NCI-H2171 treated with DMSO at 0.1 percent for 48 hours (cell line): ENCODE results near the gene MGAT4A.
"Not testable (repeated sequence)": the region's sequence is repeated elsewhere in the genome, so short reads cannot be mapped to it uniquely, and the experiment has no call there.

ENCODE experiments used
- DNase-seq: peaks from one replicate; lab custom pipeline; 2025; lab: John Stamatoyannopoulos, UW

The MGAT4A gene

GRCh38 chr2:98730053-98730706 lies 752 bp downstream of the MGAT4A start:
- DNase-seq: peak; percentile 55

DNA sequence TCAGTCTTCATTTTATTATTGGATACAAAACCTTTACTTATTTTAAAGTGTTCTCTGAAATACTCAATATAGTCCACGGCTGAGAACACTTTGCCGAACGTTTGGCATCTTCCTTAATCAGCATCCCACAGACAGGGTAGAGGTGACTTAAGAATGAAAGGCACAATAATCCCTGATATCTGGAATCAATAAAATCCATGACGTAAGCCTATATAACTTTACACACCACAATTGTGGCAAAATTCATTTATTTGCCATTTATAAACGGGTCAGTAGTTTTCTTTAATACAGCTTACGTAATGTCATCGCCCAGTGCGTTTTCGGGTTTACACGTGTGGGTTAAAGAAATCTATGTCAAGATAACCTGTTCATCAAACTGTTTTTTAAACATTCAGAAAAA lies 1.3 kb downstream of the MGAT4A start:
- DNase-seq: no peak

DNA sequence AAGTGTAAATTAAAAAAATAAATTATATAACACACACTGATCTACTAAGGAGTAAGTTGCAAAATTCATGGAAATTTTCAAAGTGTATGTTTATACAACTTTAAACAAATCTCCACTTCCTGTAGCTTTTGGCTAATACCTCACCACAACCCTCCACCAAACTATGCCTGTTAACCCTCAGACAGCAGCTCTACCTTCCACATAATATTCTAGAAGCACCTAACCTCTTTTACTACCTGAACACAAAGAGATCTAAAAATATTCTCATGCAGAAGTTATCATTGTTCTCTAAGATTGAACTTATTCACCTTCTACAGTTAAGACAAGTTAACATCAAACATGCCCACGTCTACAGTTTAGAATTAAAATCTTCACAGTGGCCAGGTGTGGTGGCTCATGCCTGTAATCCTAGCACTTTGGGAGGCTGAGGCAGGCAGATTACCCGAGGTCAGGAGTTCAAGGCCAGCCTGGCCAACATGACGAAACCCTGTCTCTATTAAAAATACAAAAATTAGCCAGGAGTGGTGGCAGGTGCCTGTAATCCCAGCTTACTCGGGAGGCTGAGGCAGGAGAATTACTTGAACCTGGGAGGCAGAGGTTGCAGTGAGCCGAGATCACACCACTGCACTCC lies 2.7 kb downstream of the MGAT4A start:
- not testable (repeated sequence) for DNase-seq

DNA sequence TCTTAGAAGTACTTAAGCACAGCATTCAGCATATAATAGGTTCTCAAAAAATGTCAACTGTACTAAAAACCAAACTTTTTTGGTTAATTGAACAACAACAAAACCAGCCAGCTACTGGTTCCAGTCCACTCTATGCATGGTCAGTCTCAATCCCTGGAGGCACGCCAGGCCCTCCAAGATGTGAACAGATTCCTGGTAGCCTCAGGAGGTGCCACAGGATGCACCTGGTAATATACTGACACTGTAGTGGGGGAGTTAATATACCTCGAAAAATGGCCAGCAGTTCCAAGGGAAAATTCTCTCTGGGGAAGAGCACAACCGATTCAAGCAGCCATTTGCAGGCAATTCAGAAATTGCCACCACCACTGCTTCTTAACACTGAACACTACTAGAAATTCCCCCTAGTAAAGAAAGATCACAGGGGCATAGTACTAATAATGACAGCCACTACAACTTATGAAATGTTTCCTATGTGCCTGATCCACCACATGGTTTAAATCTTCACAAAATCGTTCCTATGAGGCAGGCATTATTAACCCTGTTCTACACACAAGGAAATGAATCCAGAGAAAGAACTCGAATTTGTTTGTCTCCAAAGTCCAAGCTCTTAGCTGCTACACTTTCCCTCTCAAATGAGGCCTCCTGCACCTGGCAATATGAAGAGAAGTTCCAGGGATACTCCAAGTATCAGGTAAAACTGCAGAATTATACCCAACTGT lies 3.4 kb downstream of the MGAT4A start:
- no peak for DNase-seq

GRCh38 chr2:98726735-98727368 lies 4.1 kb downstream of the MGAT4A start:
- no peak for DNase-seq

DNA sequence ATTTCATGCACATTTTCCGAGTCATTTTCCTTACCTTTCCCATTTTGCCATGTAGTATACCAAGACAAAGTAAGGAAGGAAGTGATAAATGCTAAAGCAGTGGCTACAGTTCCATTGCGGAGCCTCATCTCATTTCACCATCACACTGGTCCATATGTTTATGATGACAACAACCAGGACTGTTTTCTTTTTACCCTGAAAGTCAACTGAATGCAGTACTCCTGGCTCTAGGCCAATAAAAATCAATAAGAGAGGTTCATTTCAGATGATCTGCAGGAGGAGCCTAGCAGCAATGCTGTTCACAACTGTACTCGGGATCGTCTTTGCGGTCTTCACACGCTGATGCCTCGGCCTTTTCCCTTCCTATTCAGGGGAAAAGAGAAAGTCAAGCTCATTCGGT lies 4.7 kb downstream of the MGAT4A start:
- no peak for DNase-seq

GRCh38 chr2:98720286-98720685 lies 10.6 kb downstream of the MGAT4A start:
- DNase-seq: no peak

DNA sequence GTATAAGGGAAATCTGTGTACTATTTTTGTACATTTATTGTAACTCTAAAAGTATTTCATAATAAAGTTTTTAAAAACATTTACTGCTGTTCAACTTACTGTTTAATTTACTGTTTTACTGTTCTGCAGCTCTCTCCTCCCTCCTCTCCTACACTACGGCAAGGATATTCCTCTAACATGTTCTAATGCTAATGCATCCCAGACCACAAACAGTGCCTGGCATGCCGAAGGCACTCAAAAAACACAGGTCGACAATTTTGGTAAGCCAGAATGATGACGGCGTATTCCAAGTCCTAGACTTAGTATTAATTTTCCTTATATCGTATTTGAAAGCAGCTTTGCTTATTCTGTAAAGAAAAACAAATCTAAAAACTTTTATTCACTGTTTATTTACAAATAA lies 13.3 kb downstream of the MGAT4A start:
- DNase-seq: no peak

DNA sequence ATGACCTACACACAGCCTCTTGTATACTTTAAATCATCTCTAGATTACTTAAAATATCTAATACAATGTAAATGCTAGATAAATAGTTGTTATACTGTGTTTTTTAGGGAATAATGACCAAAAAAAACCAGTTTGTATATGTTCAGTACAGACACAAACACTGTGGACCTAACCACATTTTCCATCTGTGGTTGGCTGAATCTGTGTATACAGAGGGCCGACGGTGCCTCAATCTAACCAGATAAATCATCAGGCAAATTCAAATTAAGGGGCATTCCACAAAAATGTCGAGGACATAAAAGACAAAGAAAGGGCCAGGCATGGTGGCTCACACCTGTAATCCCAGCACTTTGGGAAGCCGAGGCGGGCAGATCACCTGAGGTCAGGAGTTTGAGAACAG lies 14.1 kb downstream of the MGAT4A start:
- DNase-seq: no peak

- no peak for DNase-seq
Observed at GRCh38 chr2:98715812-98716451, 15.0 kb downstream of the MGAT4A start.

GRCh38 chr2:98713332-98714015 lies 17.5 kb downstream of the MGAT4A start:
- no peak for DNase-seq

- DNase-seq: no peak
Observed at GRCh38 chr2:98712145-98712544, 18.8 kb downstream of the MGAT4A start.

GRCh38 chr2:98711506-98711905 lies 19.4 kb downstream of the MGAT4A start:
- DNase-seq: no peak

- DNase-seq: no peak
Observed at GRCh38 chr2:98710734-98711133, 20.2 kb downstream of the MGAT4A start.

- DNase-seq: no peak
Observed at GRCh38 chr2:98709535-98709934, 21.4 kb downstream of the MGAT4A start.

GRCh38 chr2:98708396-98709186 lies 22.3 kb downstream of the MGAT4A start:
- no peak for DNase-seq

GRCh38 chr2:98706591-98706990 lies 24.3 kb downstream of the MGAT4A start:
- no peak for DNase-seq

- no peak for DNase-seq
Observed at GRCh38 chr2:98705333-98705617, 25.7 kb downstream of the MGAT4A start.

GRCh38 chr2:98704499-98705332 lies 26.2 kb downstream of the MGAT4A start:
- no peak for DNase-seq

GRCh38 chr2:98703738-98704137 lies 27.2 kb downstream of the MGAT4A start:
- no peak for DNase-seq
